ENCODE measurements around the gene DCUN1D4.
"Not testable (repeated sequence)": the region's sequence is repeated elsewhere in the genome, so short reads cannot be mapped to it uniquely, and the experiment has no call there.

The DCUN1D4 gene

DNA sequence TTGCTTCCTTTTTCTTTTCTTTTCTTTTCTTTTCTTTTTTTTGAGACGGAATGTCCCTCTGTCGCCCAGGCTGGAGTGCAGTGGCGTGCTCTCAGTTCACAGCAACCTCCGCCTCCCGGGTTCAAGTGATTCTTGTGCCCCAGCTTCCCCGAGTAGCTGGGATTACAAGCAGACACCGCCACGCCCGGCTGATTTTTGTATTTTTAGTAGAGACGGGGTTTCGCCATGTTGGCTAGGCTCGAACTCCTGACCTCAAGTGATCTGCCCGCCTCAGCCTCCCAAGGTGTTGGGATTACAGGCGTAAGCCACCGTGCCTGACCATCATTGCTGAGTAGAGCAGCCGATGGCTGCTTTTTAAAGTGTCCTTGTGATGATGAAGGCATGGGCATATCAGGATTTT lies 50.4 kb downstream of the DCUN1D4 start:
- H3K9me3 ChIP-seq (ENCODE audit: control insufficient read depth in 2 of 2, low read length in 2 of 2); H3K27ac ChIP-seq (ENCODE audit: low read depth in 2 of 2, low read length in 2 of 2); H3K27me3 ChIP-seq (ENCODE audit: control insufficient read depth in 2 of 2, insufficient read depth in 2 of 2, low read length in 2 of 2); H3K4me3 ChIP-seq (ENCODE audit: low read length in 2 of 2); H3K9ac ChIP-seq (ENCODE audit: low read depth in 1 of 2, low read length in 2 of 2); H3K4me1 ChIP-seq (ENCODE audit: control insufficient read depth in 2 of 2, insufficient read depth in 2 of 2, low read length in 2 of 2): not testable (repeated sequence)
- peaks cover 8 to 15% of the 10 kb centered on the region in 2 donors for H3K36me3 ChIP-seq (ENCODE audit: control insufficient read depth in 2 of 2, insufficient read depth in 2 of 2, low read length in 2 of 2)

DNA sequence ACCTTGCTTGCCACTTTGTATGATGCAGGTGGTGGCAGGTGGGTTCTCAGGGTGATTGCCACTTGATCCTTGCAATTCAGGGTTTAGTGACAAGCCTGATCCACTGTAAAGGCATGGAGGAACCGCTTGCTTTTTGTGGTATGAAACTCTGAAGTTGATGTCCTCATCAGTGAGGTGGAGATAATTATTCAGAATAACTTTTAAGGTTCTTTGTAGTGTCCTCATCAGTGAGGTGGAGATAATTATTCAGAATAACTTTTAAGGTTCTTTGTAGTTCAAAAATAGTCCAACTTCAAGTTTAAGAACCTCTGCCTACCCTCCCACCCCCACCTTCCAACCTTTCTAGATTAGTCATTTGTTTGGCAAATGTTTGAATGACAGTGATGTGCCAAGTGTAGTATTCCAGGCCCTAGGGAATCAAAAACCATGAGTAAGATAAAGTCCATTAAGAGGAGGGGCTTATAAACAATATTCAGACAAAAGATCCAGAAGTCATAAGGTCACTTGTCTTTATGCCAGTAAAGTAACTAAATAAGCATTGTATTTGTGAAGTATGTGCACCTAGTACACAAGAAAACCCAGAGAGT lies 51.2 kb downstream of the DCUN1D4 start:
- Histone ChIP-seq H3K4me1 (ENCODE audit: control insufficient read depth in 2 of 2, insufficient read depth in 2 of 2, low read length in 2 of 2) (no peaks in the 10 kb centered on the region), H3K4me3 (ENCODE audit: low read length in 2 of 2) (no peak overlapping the region), H3K9me3 (ENCODE audit: control insufficient read depth in 2 of 2, low read length in 2 of 2) (no peaks in the 10 kb centered on the region), H3K36me3 (ENCODE audit: control insufficient read depth in 2 of 2, insufficient read depth in 2 of 2, low read length in 2 of 2) (peaks cover 7 to 15% of the 10 kb centered on the region in 2 donors), H3K9ac (ENCODE audit: low read depth in 1 of 2, low read length in 2 of 2) (no peak overlapping the region), H3K27ac (ENCODE audit: low read depth in 2 of 2, low read length in 2 of 2) (no peak overlapping the region), H3K27me3 (ENCODE audit: control insufficient read depth in 2 of 2, insufficient read depth in 2 of 2, low read length in 2 of 2) (no peaks in the 10 kb centered on the region)

DNA sequence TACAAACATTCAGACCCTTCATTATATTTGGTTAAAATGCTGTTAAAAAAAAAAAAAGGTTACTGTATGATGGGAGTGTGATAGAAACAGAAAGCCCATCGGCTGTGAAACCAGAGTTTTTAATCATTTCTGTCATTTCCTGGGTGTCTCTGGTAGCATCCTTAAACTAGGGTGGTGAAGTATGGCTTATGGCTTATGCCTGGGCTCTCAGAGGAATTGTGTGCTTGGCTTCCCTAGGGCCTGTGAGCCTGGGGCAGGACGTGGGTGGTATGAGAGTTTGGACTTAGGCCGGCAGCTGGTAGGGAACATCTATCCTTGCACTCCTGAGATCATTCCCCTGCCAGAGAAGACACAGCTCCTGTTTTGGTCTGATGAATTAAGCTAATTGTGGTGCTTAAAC lies 52.2 kb downstream of the DCUN1D4 start:
- H3K4me1 ChIP-seq (ENCODE audit: control insufficient read depth in 2 of 2, insufficient read depth in 2 of 2, low read length in 2 of 2), result no peaks in the 10 kb centered on the region
- H3K27ac ChIP-seq (ENCODE audit: low read depth in 2 of 2, low read length in 2 of 2), result no peak overlapping the region
- no peak overlapping the region for H3K4me3 ChIP-seq (ENCODE audit: low read length in 2 of 2)
- H3K9ac ChIP-seq (ENCODE audit: low read depth in 1 of 2, low read length in 2 of 2), result no peak overlapping the region
- H3K27me3 ChIP-seq (ENCODE audit: control insufficient read depth in 2 of 2, insufficient read depth in 2 of 2, low read length in 2 of 2), result no peaks in the 10 kb centered on the region
- H3K36me3 ChIP-seq (ENCODE audit: control insufficient read depth in 2 of 2, insufficient read depth in 2 of 2, low read length in 2 of 2), result peaks cover 5 to 14% of the 10 kb centered on the region in 2 donors
- H3K9me3 ChIP-seq (ENCODE audit: control insufficient read depth in 2 of 2, low read length in 2 of 2), result no peaks in the 10 kb centered on the region

DNA sequence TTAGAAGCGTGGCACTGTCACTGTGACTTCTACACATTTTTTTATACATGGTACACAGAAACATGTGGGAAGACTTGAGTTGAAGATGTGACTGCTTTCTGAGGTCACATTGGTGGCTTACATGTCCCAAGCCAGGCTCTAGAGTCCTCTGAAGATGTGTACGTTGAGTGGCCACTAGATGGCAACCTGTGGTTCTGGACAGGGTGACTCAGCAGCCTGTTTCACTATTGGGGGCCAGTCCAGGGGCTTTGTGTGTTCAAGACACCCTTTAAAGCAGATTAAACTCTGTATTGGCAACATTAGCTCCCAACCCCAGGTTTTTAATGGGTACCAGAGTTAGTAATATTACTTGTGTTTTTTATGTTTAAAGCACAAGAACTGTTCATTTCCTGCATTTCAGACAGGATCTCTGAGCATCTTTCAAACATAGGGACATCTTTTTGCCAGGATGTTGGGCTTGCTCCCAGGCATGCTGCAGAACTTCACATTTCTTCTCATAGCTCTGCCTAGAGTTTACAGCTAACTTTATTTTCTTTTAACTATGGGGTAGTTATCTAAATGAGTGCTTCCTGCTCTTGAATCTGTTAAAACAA lies 53.0 kb downstream of the DCUN1D4 start:
- no peak overlapping the region for H3K4me3 ChIP-seq (ENCODE audit: low read length in 2 of 2)
- H3K9ac ChIP-seq (ENCODE audit: low read depth in 1 of 2, low read length in 2 of 2), result no peak overlapping the region
- no peak overlapping the region for H3K27ac ChIP-seq (ENCODE audit: low read depth in 2 of 2, low read length in 2 of 2)
- no peaks in the 10 kb centered on the region for H3K27me3 ChIP-seq (ENCODE audit: control insufficient read depth in 2 of 2, insufficient read depth in 2 of 2, low read length in 2 of 2)
- H3K4me1 ChIP-seq (ENCODE audit: control insufficient read depth in 2 of 2, insufficient read depth in 2 of 2, low read length in 2 of 2), result no peaks in the 10 kb centered on the region
- peaks cover 6 to 8% of the 10 kb centered on the region in 2 donors for H3K36me3 ChIP-seq (ENCODE audit: control insufficient read depth in 2 of 2, insufficient read depth in 2 of 2, low read length in 2 of 2)
- H3K9me3 ChIP-seq (ENCODE audit: control insufficient read depth in 2 of 2, low read length in 2 of 2), result no peaks in the 10 kb centered on the region

DNA sequence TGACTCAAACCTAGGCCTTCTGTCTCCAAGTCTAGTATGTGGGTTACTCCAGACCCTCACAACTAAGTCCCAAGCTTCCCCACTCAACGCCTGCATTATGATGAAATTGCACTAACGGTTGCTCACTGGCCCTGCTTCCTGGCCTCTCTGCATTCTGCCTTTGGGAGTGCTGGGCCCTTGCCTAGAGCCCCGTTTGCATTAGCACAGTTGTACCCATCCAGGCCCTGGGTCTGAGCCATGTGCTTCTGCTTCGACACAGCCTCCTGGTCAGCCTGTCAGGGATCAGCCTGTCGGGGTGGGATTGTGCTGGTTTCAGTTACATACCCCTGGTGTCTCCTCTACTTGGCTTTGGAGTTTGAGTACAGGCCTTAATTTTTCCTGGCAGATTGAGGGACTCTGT lies 58.4 kb downstream of the DCUN1D4 start:
- Histone ChIP-seq H3K27me3 (ENCODE audit: control insufficient read depth in 2 of 2, insufficient read depth in 2 of 2, low read length in 2 of 2) (no peaks in the 10 kb centered on the region), H3K36me3 (ENCODE audit: control insufficient read depth in 2 of 2, insufficient read depth in 2 of 2, low read length in 2 of 2) (peaks cover 12 to 17% of the 10 kb centered on the region in 2 donors), H3K9ac (ENCODE audit: low read depth in 1 of 2, low read length in 2 of 2) (no peak overlapping the region), H3K27ac (ENCODE audit: low read depth in 2 of 2, low read length in 2 of 2) (no peak overlapping the region), H3K4me3 (ENCODE audit: low read length in 2 of 2) (no peak overlapping the region), H3K9me3 (ENCODE audit: control insufficient read depth in 2 of 2, low read length in 2 of 2) (no peaks in the 10 kb centered on the region), H3K4me1 (ENCODE audit: control insufficient read depth in 2 of 2, insufficient read depth in 2 of 2, low read length in 2 of 2) (peaks cover 0 to 8% of the 10 kb centered on the region in 2 donors)

DNA sequence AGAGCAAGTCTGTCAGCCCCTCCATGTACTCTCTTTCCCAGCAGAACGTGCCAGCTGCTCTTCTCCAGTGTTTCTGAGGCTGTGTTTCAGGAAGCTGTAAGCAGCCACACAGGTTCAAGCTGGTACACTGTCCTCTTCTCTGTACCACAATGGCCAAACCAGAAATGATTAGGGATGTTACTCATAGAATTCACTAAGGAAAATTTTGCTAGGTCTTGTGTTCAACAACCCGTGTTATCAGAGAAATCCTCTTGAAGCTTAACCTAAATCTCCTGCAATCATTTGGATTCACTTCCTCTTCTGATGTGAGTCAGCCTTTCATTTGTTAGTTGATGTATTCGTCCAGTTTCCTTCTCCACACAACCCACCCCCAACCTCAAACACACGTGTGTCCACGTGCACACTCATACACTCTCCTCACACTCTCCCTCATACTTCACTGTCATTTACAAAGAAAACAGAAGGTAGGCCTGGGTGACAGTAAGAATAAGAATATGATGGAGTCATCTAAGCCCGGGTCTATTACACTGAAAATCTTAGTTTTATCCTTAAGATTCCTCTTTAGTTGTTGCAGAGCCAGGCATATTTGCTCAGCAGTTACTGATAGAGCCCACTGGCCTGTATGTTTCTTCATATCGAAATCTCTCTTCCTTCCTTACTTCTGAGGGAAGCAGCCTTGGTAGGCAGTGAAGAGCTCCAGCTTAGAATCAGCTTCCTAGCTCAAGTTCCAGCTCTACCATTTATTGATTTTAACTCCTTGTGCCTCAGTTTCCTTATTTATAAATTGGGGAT lies 63.4 kb downstream of the DCUN1D4 start:
- no peaks in the 10 kb centered on the region for H3K27me3 ChIP-seq (ENCODE audit: control insufficient read depth in 2 of 2, insufficient read depth in 2 of 2, low read length in 2 of 2)
- H3K36me3 ChIP-seq (ENCODE audit: control insufficient read depth in 2 of 2, insufficient read depth in 2 of 2, low read length in 2 of 2), result peaks cover 12 to 16% of the 10 kb centered on the region in 2 donors
- no peak overlapping the region for H3K9ac ChIP-seq (ENCODE audit: low read depth in 1 of 2, low read length in 2 of 2)
- peaks cover 25 to 29% of the 10 kb centered on the region in 2 donors for H3K4me1 ChIP-seq (ENCODE audit: control insufficient read depth in 2 of 2, insufficient read depth in 2 of 2, low read length in 2 of 2)
- H3K27ac ChIP-seq (ENCODE audit: low read depth in 2 of 2, low read length in 2 of 2), result peak overlapping the region; percentile 56 to 67
- H3K4me3 ChIP-seq (ENCODE audit: low read length in 2 of 2), result no peak overlapping the region
- no peaks in the 10 kb centered on the region for H3K9me3 ChIP-seq (ENCODE audit: control insufficient read depth in 2 of 2, low read length in 2 of 2)

DNA sequence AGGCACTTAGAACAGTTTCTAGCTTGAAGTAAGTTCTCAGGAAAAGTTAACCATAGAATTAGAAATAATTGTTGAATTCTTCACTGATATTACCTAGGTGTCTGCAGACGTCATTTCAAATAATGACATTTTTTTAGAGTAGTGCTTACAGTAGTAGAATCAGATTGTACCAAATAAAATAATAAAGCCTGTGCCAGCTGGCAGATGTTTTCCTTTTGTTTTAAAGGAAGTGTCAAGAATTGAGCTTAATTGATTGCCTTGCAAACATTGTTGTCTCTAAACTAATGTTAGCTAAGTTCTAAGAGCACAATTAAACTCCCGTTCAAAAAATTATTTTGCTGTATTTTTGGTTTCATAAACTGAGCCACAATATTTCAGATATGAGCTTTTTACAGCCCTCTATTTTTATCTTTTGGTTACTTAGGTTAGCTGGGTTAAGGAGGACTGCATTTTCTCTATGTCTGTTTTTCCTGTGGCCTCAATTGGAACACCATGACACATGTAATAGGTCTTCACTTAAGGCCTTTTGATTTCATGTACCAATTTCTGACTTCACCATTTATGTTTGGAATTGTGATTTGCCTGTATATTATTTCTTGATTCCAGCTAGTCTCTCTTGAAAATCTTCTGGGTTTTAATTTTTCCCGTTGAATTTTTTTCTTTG lies 64.2 kb downstream of the DCUN1D4 start:
- Histone ChIP-seq H3K9me3 (ENCODE audit: control insufficient read depth in 2 of 2, low read length in 2 of 2) (no peaks in the 10 kb centered on the region), H3K4me1 (ENCODE audit: control insufficient read depth in 2 of 2, insufficient read depth in 2 of 2, low read length in 2 of 2) (peaks cover 25 to 29% of the 10 kb centered on the region in 2 donors), H3K4me3 (ENCODE audit: low read length in 2 of 2) (no peak overlapping the region), H3K36me3 (ENCODE audit: control insufficient read depth in 2 of 2, insufficient read depth in 2 of 2, low read length in 2 of 2) (peaks cover 10 to 15% of the 10 kb centered on the region in 2 donors), H3K27ac (ENCODE audit: low read depth in 2 of 2, low read length in 2 of 2) (peak overlapping the region; percentile 56 to 67), H3K27me3 (ENCODE audit: control insufficient read depth in 2 of 2, insufficient read depth in 2 of 2, low read length in 2 of 2) (no peaks in the 10 kb centered on the region), H3K9ac (ENCODE audit: low read depth in 1 of 2, low read length in 2 of 2) (no peak overlapping the region)

DNA sequence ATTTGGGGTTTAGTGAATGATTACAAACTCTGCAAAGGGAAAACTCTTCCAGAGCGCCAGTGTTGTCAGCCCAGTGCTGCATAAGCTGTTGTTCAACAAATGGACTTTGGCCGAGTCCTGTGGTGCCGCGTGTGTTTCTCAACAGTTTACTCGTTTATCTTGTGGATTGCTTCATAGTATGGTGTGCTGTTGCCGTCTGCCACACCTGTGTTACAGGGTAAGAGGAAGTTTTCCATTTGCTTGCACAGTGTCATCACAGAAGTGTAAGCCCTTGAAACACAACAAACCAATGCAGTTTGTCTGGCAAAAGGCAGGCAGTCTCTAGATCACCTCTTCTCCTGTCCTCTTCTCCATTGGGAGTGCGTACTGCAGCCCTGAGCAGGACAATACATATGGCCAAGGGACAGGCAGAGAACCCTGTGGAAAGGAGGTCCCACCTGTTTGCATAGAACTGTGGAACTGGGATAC lies 66.3 kb downstream of the DCUN1D4 start:
- Histone ChIP-seq H3K36me3 (ENCODE audit: control insufficient read depth in 2 of 2, insufficient read depth in 2 of 2, low read length in 2 of 2) (peaks cover 16 to 24% of the 10 kb centered on the region in 2 donors), H3K27me3 (ENCODE audit: control insufficient read depth in 2 of 2, insufficient read depth in 2 of 2, low read length in 2 of 2) (no peaks in the 10 kb centered on the region), H3K9me3 (ENCODE audit: control insufficient read depth in 2 of 2, low read length in 2 of 2) (no peaks in the 10 kb centered on the region), H3K4me3 (ENCODE audit: low read length in 2 of 2) (peak overlapping the region; percentile 34 to 37), H3K4me1 (ENCODE audit: control insufficient read depth in 2 of 2, insufficient read depth in 2 of 2, low read length in 2 of 2) (peaks cover 25 to 29% of the 10 kb centered on the region in 2 donors), H3K9ac (ENCODE audit: low read depth in 1 of 2, low read length in 2 of 2) (peak overlapping the region in 1 of 2 donors; percentile 7), H3K27ac (ENCODE audit: low read depth in 2 of 2, low read length in 2 of 2) (peak overlapping the region; percentile 91 to 92)

DNA sequence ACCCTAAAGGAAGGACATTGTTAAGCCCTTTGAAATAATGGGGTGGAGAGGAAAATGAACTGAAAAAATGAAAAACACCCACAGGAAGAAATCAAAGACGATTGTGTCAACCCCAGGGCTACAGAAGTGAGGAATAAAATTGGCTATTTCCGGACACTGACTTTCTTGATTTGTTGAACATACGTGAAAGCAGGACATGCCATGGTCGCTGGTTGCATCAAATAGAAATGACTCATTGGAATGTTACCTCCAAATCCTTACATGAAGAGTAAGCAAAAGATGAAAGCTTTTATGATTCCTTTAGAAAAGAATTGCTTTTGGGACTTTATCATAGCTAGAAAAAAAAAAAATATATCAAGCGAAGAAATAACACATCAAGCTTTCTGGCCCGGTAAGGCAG lies 75.3 kb downstream of the DCUN1D4 start:
- no peak overlapping the region for H3K4me3 ChIP-seq (ENCODE audit: low read length in 2 of 2)
- no peaks in the 10 kb centered on the region for H3K4me1 ChIP-seq (ENCODE audit: control insufficient read depth in 2 of 2, insufficient read depth in 2 of 2, low read length in 2 of 2)
- H3K36me3 ChIP-seq (ENCODE audit: control insufficient read depth in 2 of 2, insufficient read depth in 2 of 2, low read length in 2 of 2), result peaks cover 10 to 12% of the 10 kb centered on the region in 2 donors
- peaks cover 0 to 3% of the 10 kb centered on the region in 2 donors for H3K9me3 ChIP-seq (ENCODE audit: control insufficient read depth in 2 of 2, low read length in 2 of 2)
- no peak overlapping the region for H3K9ac ChIP-seq (ENCODE audit: low read depth in 1 of 2, low read length in 2 of 2)
- H3K27me3 ChIP-seq (ENCODE audit: control insufficient read depth in 2 of 2, insufficient read depth in 2 of 2, low read length in 2 of 2), result no peaks in the 10 kb centered on the region
- H3K27ac ChIP-seq (ENCODE audit: low read depth in 2 of 2, low read length in 2 of 2), result no peak overlapping the region

DNA sequence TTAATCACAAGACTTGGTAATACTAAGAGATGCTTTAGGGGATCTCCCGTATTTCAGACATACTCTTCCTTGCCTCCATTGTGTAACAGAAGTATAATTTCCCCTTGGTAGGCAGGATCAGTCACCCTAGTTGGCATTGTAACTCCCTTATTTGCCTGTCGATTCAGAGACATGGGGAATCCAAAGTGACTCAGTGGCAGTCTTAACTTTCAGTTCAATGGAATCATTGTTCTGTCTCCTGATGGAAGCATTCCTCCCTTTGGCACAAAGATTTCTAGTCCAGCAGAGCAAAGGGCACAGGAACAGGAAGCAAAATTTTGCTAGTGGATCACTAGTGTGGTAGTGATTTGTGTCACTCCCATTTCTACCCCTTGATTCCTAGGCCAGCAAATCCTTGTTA lies 80.4 kb downstream of the DCUN1D4 start:
- H3K27ac ChIP-seq (ENCODE audit: low read depth in 2 of 2, low read length in 2 of 2), result no peak overlapping the region
- no peak overlapping the region for H3K9ac ChIP-seq (ENCODE audit: low read depth in 1 of 2, low read length in 2 of 2)
- peaks cover 0 to 3% of the 10 kb centered on the region in 2 donors for H3K9me3 ChIP-seq (ENCODE audit: control insufficient read depth in 2 of 2, low read length in 2 of 2)
- H3K36me3 ChIP-seq (ENCODE audit: control insufficient read depth in 2 of 2, insufficient read depth in 2 of 2, low read length in 2 of 2), result no peaks in the 10 kb centered on the region
- no peak overlapping the region for H3K4me3 ChIP-seq (ENCODE audit: low read length in 2 of 2)
- no peaks in the 10 kb centered on the region for H3K4me1 ChIP-seq (ENCODE audit: control insufficient read depth in 2 of 2, insufficient read depth in 2 of 2, low read length in 2 of 2)
- H3K27me3 ChIP-seq (ENCODE audit: control insufficient read depth in 2 of 2, insufficient read depth in 2 of 2, low read length in 2 of 2), result no peaks in the 10 kb centered on the region
